Fibroblast of skin of back (primary cell): Measurements from ENCODE around the gene FANCM.

Experiments
- DNase-seq: peaks from one replicate; pipeline ENCODE4 v3.0.0-alpha.2; 2013

Gene FANCM

GRCh38 chr14:45246691-45247090 is 111.0 kb downstream of the FANCM start:
- no peak for DNase-seq

DNA sequence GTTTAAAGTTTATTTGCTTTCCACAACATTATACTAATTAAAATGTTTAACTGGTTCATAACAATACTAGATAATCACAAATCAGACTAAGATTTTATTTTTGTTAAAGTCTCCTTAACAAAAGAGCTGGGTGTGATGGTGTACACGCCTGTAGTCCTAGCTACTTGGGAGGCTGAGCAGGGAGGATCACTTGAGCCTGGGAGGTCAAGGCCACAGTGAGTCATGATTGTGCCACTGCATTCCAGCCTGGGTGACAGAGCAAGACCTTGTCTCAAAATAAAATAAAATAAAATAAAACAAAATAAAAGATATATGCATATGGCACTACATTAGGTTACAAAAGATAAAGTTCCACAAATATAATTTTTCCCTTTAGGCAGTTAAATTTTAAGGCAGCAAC is 111.7 kb downstream of the FANCM start:
- peak; percentile 24 for DNase-seq

GRCh38 chr14:45249856-45250575 is 114.3 kb downstream of the FANCM start:
- peak; percentile 42 for DNase-seq
